MM.1S (cell line): ENCODE measurements around the gene ROBO2.

Source experiments
- DNase-seq: peaks from one replicate; pipeline ENCODE4 v3.0.0-alpha.2; 2015
- H2AFZ ChIP-seq: fragments of 300-600 bp; sonication (generic); 2 replicates; pipeline ENCODE4 v1.6.0; 2016; ENCODE audit warnings: antibody characterized with exemption, low read length
- H3F3A ChIP-seq: fragments of 300-600 bp; sonication (generic); 2 replicates; pipeline ENCODE4 v1.6.1; 2016; ENCODE audit warnings: mild to moderate bottlenecking, antibody characterized with exemption, low read length, moderate library complexity, mixed read lengths; ENCODE audit not compliant: insufficient read depth
- H3K27ac ChIP-seq: fragments of 300-600 bp; sonication (generic); 2 replicates; pipeline ENCODE4 v1.5.1; 2016; ENCODE audit warnings: mild to moderate bottlenecking, low read length
- H3K27me3 ChIP-seq: fragments of 300-600 bp; sonication (generic); replicated peaks from 2 replicates; pipeline ENCODE4 v1.6.0; 2016; ENCODE audit warnings: low read length; ENCODE audit not compliant: insufficient read depth
- H3K36me3 ChIP-seq: fragments of 300-600 bp; sonication (generic); replicated peaks from 2 replicates; pipeline ENCODE4 v1.6.1; 2016; ENCODE audit warnings: mild to moderate bottlenecking, low read length, mixed read lengths; ENCODE audit not compliant: insufficient read depth
- H3K4me1 ChIP-seq: fragments of 300-600 bp; sonication (generic); 2 replicates; pipeline ENCODE4 v1.6.1; 2016; ENCODE audit warnings: low read length, mixed read lengths
- H3K4me2 ChIP-seq: fragments of 300-600 bp; sonication (generic); 2 replicates; pipeline ENCODE4 v1.6.0; 2016; ENCODE audit warnings: low read depth, low read length
- H3K4me3 ChIP-seq: fragments of 300-600 bp; sonication (generic); 2 replicates; pipeline ENCODE4 v1.5.1; 2016; ENCODE audit warnings: low read length, mixed read lengths
- H3K79me2 ChIP-seq: fragments of 300-600 bp; sonication (generic); 2 replicates; pipeline ENCODE4 v1.6.1; 2016; ENCODE audit warnings: mixed run types, low read length, mixed read lengths
- H3K9ac ChIP-seq: fragments of 300-600 bp; sonication (generic); 2 replicates; pipeline ENCODE4 v1.6.1; 2016; ENCODE audit warnings: low read length, mixed read lengths
- H3K9me2 ChIP-seq: fragments of 300-600 bp; sonication (generic); replicated peaks from 2 replicates; pipeline ENCODE4 v1.6.1; 2016; ENCODE audit warnings: mild to moderate bottlenecking, low read length, mixed read lengths; ENCODE audit not compliant: insufficient read depth
- H3K9me3 ChIP-seq: fragments of 300-600 bp; sonication (generic); replicated peaks from 2 replicates; pipeline ENCODE4 v1.6.1; 2016; ENCODE audit warnings: mild to moderate bottlenecking, low read length, mixed read lengths; ENCODE audit not compliant: insufficient read depth
- H4K20me1 ChIP-seq: fragments of 300-600 bp; sonication (generic); 2 replicates; pipeline ENCODE4 v1.6.1; 2016; ENCODE audit warnings: mild to moderate bottlenecking, low read length, moderate library complexity, mixed read lengths; ENCODE audit not compliant: insufficient read depth
- EZH2 ChIP-seq: fragments of 300-600 bp; sonication (generic); optimal IDR thresholded peaks from 2 replicates; pipeline ENCODE3; 2017; ENCODE audit warnings: low read depth, mild to moderate bottlenecking, antibody characterized with exemption, low read length, mixed read lengths
- EZH2phosphoT487 ChIP-seq: fragments of 300-600 bp; sonication (generic); IDR thresholded peaks from 2 replicates; pipeline ENCODE4 v1.6.1; 2018; ENCODE audit warnings: antibody characterized with exemption, low read length
- TF ChIP-seq, protein P1 (sequence below): fragments of 300-600 bp; sonication (generic); IDR thresholded peaks from 2 replicates; pipeline ENCODE4 v1.5.1; 2016; ENCODE audit warnings: antibody characterized with exemption, low read length, mixed read lengths

ROBO2 gene

GRCh38 chr3:77068808-77069207 is 28.9 kb downstream of the ROBO2 start:
- Histone ChIP-seq H3K4me3 (no peak overlapping the region), H3K9me2 (no peaks in the 10 kb centered on the region), H2AFZ (no peak overlapping the region), H3K36me3 (no peaks in the 10 kb centered on the region), H3K9me3 (no peaks in the 10 kb centered on the region), H3K9ac (no peak overlapping the region), H3K27ac (no peak overlapping the region), H3K79me2 (no peaks in the 10 kb centered on the region), H3F3A (no peaks in the 10 kb centered on the region), H4K20me1 (no peaks in the 10 kb centered on the region), H3K4me2 (no peak overlapping the region), H3K27me3 (no peaks in the 10 kb centered on the region), H3K4me1 (no peaks in the 10 kb centered on the region)
- no peak for DNase-seq
- TF ChIP-seq EZH2phosphoT487 (no peak), EZH2 (no peak)
- TF ChIP-seq, protein P1, sequence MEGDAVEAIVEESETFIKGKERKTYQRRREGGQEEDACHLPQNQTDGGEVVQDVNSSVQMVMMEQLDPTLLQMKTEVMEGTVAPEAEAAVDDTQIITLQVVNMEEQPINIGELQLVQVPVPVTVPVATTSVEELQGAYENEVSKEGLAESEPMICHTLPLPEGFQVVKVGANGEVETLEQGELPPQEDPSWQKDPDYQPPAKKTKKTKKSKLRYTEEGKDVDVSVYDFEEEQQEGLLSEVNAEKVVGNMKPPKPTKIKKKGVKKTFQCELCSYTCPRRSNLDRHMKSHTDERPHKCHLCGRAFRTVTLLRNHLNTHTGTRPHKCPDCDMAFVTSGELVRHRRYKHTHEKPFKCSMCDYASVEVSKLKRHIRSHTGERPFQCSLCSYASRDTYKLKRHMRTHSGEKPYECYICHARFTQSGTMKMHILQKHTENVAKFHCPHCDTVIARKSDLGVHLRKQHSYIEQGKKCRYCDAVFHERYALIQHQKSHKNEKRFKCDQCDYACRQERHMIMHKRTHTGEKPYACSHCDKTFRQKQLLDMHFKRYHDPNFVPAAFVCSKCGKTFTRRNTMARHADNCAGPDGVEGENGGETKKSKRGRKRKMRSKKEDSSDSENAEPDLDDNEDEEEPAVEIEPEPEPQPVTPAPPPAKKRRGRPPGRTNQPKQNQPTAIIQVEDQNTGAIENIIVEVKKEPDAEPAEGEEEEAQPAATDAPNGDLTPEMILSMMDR = no peak

DNA sequence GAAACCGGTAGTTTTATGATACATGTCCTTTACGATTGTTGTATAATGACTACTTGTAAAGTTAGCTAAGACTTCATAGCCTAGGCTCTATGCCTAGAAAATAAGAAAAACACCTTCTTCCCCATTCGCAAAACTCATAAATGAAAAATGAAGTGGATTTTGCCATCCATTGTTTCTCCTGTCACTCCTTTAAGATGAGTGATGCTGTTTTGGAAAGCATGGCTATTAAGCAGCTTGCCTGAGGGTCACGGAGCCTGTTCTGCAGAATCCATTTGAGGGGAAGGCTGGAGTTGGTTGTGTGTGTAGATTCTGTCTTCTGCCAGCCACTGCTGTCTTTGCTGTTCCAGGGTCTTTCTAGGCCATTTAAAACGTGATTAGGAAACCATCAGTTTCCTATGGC is 31.5 kb downstream of the ROBO2 start:
- H3K36me3 ChIP-seq = no peaks in the 10 kb centered on the region

GRCh38 chr3:77071809-77072208 is 31.9 kb downstream of the ROBO2 start:
- Histone ChIP-seq H3K36me3 (no peaks in the 10 kb centered on the region), H3K27me3 (no peaks in the 10 kb centered on the region), H2AFZ (no peak overlapping the region), H3K4me2 (no peak overlapping the region), H3K9me2 (no peaks in the 10 kb centered on the region), H3K79me2 (no peaks in the 10 kb centered on the region), H3F3A (no peaks in the 10 kb centered on the region), H3K4me1 (no peaks in the 10 kb centered on the region), H4K20me1 (no peaks in the 10 kb centered on the region), H3K9me3 (no peaks in the 10 kb centered on the region), H3K9ac (no peak overlapping the region), H3K27ac (no peak overlapping the region), H3K4me3 (no peak overlapping the region)
- DNase-seq = no peak
- no peak for TF ChIP-seq EZH2

More for the DNA sequence above, 31.5 kb downstream of the ROBO2 start:
- H3K27me3 ChIP-seq = no peaks in the 10 kb centered on the region
- no peaks in the 10 kb centered on the region for H3K79me2 ChIP-seq
- no peaks in the 10 kb centered on the region for H3F3A ChIP-seq
- no peak overlapping the region for H3K4me2 ChIP-seq
- no peak for DNase-seq
- no peaks in the 10 kb centered on the region for H3K4me1 ChIP-seq
- H4K20me1 ChIP-seq = no peaks in the 10 kb centered on the region
- no peak overlapping the region for H3K27ac ChIP-seq
- no peak overlapping the region for H2AFZ ChIP-seq
- TF ChIP-seq EZH2phosphoT487 (no peak), EZH2 (no peak)
- TF ChIP-seq, protein P1 = no peak
- H3K9me2 ChIP-seq = no peaks in the 10 kb centered on the region
- H3K9me3 ChIP-seq = no peaks in the 10 kb centered on the region
- H3K9ac ChIP-seq = no peak overlapping the region
- H3K4me3 ChIP-seq = no peak overlapping the region

GRCh38 chr3:77072232-77072631 is 32.3 kb downstream of the ROBO2 start:
- Histone ChIP-seq H3K27me3 (no peaks in the 10 kb centered on the region), H3K9me2 (no peaks in the 10 kb centered on the region), H3F3A (no peaks in the 10 kb centered on the region), H3K36me3 (no peaks in the 10 kb centered on the region), H3K9me3 (no peaks in the 10 kb centered on the region), H3K79me2 (no peaks in the 10 kb centered on the region), H3K9ac (no peak overlapping the region), H3K4me3 (no peak overlapping the region), H3K4me2 (no peak overlapping the region), H3K4me1 (no peaks in the 10 kb centered on the region), H4K20me1 (no peaks in the 10 kb centered on the region), H2AFZ (no peak overlapping the region), H3K27ac (no peak overlapping the region)
- no peak for DNase-seq
- TF ChIP-seq EZH2phosphoT487 = no peak
- TF ChIP-seq EZH2 = no peak
